Cardiac muscle cell (in vitro differentiated cells and primary cell): ENCODE measurements around the gene GPC5. TPM values are rescaled to one million over a fixed set of nuclear protein-coding genes. Genes with fewer than 3 reads are reported as not detected.

Experiments
- DNase-seq, 2 donors: peaks; one replicate each; pipeline versions ENCODE4 v3.0.0 to v3.0.0-alpha.2; 2010 to 2017; ENCODE audit warnings: low read depth in 1 of 2, low spot score in 1 of 2
- H3K27ac ChIP-seq: fragments of 200-600 bp; sonication (generic); 2 replicates; pipeline ENCODE4 v1.5.1; 2016
- H3K27me3 ChIP-seq: fragments of 200-600 bp; sonication (generic); 2 replicates; pipeline ENCODE4 v1.6.0; 2016; ENCODE audit warnings: control low read depth
- H3K36me3 ChIP-seq: fragments of 200-600 bp; sonication (generic); 2 replicates; pipeline ENCODE4 v1.5.1; 2016; ENCODE audit warnings: control low read depth
- H3K4me1 ChIP-seq: fragments of 200-600 bp; sonication (generic); 2 replicates; pipeline ENCODE4 v1.8.1; 2017; ENCODE audit warnings: low read depth, mild to moderate bottlenecking, mixed run types
- H3K4me3 ChIP-seq: fragments of 200-600 bp; sonication (generic); 2 replicates; pipeline ENCODE4 v1.5.1; 2016; ENCODE audit warnings: mild to moderate bottlenecking
- H3K9me3 ChIP-seq: fragments of 200-600 bp; sonication (generic); 2 replicates; pipeline ENCODE4 v1.5.1; 2017; ENCODE audit warnings: low read depth, mild to moderate bottlenecking, control low read depth
- CTCF ChIP-seq: IDR thresholded peaks from 2 replicates; pipeline ENCODE4 v1.5.1; 2012; ENCODE audit warnings: low read depth, mild to moderate bottlenecking, low read length
- polyA plus RNA-seq: library from polyadenylated mRNA; unstranded; fragments of >200 nt; fragmentation: Nextera tagmentation; extraction: Ambion mirVana; gene quantifications from 2 replicates; pipeline ENCODE4 v1.2.1, GENCODE V29; 2016
- total RNA-seq: library from RNA; depleted of rRNA; stranded (reverse); fragments of >200 nt; gene quantifications from 2 replicates; pipeline ENCODE4 v1.2.3, GENCODE V29; 2016

The GPC5 gene
- total and polyA plus RNA-seq, 2 experiments from 2014 or later: 0.97 to 3.3 TPM

GRCh38 chr13:92775658-92776057 is 1377.2 kb downstream of the GPC5 start:
- Histone ChIP-seq H3K27me3 (no peaks in the 10 kb centered on the region), H3K9me3 (no peaks in the 10 kb centered on the region), H3K36me3 (no peaks in the 10 kb centered on the region), H3K4me1 (no peaks in the 10 kb centered on the region), H3K4me3 (no peak overlapping the region), H3K27ac (no peak overlapping the region)
- TF ChIP-seq CTCF: no peak
- no peak for DNase-seq

GRCh38 chr13:92781965-92782690 is 1383.7 kb downstream of the GPC5 start:
- H3K27me3 ChIP-seq: no peaks in the 10 kb centered on the region
- no peak overlapping the region for H3K27ac ChIP-seq
- no peaks in the 10 kb centered on the region for H3K9me3 ChIP-seq
- TF ChIP-seq CTCF: no peak
- H3K4me3 ChIP-seq: no peak overlapping the region
- DNase-seq: no peak
- no peaks in the 10 kb centered on the region for H3K36me3 ChIP-seq
- H3K4me1 ChIP-seq: no peaks in the 10 kb centered on the region

- Histone ChIP-seq H3K9me3 (no peaks in the 10 kb centered on the region), H3K27ac (no peak overlapping the region), H3K4me3 (no peak overlapping the region), H3K27me3 (no peaks in the 10 kb centered on the region), H3K36me3 (no peaks in the 10 kb centered on the region), H3K4me1 (no peaks in the 10 kb centered on the region)
- no peak for DNase-seq
- no peak for TF ChIP-seq CTCF
These were observed 1404.4 kb downstream of the GPC5 start for GRCh38 chr13:92802776-92803175.

- DNase-seq: peak in 1 of 2 donors; percentile 23
- no peaks in the 10 kb centered on the region for H3K4me1 ChIP-seq
- no peaks in the 10 kb centered on the region for H3K9me3 ChIP-seq
- no peak overlapping the region for H3K4me3 ChIP-seq
- H3K27ac ChIP-seq: no peak overlapping the region
- no peaks in the 10 kb centered on the region for H3K36me3 ChIP-seq
- no peaks in the 10 kb centered on the region for H3K27me3 ChIP-seq
- TF ChIP-seq CTCF: no peak
These were observed 1405.9 kb downstream of the GPC5 start for GRCh38 chr13:92804346-92804745.

- H3K9me3 ChIP-seq: no peaks in the 10 kb centered on the region
- no peak overlapping the region for H3K4me3 ChIP-seq
- no peaks in the 10 kb centered on the region for H3K27me3 ChIP-seq
- H3K4me1 ChIP-seq: no peaks in the 10 kb centered on the region
- H3K27ac ChIP-seq: no peak overlapping the region
- no peak for TF ChIP-seq CTCF
- no peak for DNase-seq
- H3K36me3 ChIP-seq: no peaks in the 10 kb centered on the region
These were observed 1406.5 kb downstream of the GPC5 start for GRCh38 chr13:92804926-92805325.
